Esophagus squamous epithelium (tissue), 4 donors: ENCODE results near the gene NSMF.

Experiments used
- POLR2A ChIP-seq, 4 donors: fragments of 450-650 bp; IDR thresholded peaks; one replicate each; pipeline ENCODE4 v1.6.1; 2017; ENCODE audit warnings: antibody characterized with exemption in 4 of 4, mild to moderate bottlenecking in 4 of 4, moderate library complexity in 3 of 4
- TF ChIP-seq, protein P1 (sequence below), 6 experiments: fragments of 450-650 bp in 4 of 6; fragments of 200-600 bp in 2 of 6; sonication (generic) in 2 of 6; IDR thresholded peaks; one replicate each; pipeline ENCODE4 v1.5.1; 2016 to 2019; ENCODE audit warnings: antibody characterized with exemption in 6 of 6, mild to moderate bottlenecking in 4 of 6, moderate library complexity in 4 of 6

DNA sequence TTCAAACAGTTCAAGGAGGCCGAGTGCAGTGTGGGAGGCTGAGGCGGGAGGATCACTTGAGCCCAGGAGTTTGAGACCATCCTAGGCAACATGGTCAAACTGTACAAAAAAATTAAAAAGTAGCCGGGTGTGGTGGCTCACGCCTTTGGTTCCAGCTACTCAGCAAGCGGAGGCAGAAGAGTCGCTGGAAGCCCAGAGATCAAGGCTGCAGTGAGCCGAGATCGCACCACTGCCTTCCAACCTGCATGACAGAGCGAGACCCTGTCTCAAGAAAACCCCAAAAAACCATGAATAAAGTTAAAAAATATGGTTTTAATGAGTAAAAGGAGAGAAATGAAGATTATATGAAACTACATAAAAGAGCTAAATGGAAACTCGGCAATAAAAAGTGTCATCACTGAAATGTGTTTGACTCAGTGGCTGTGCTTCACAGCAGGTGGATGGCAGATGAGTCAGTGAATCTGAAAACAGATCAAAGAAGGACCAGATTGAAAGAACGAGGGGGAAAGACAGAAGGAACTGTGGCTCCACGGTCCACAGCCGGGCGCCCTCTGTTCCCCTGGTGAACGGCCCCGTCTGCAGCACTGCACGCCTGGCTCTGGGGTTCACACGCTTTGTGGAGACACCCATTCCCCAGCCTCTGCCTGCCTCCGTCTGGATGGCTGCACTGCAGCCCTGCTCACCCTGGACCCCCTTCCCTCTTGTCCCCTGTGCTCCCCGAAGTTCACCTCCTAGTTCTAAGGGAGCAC lies 61.3 kb downstream of the NSMF start:
- TF ChIP-seq POLR2A (IDR thresholded peaks at IDR 0.05), result no peak
- TF ChIP-seq, protein P1, sequence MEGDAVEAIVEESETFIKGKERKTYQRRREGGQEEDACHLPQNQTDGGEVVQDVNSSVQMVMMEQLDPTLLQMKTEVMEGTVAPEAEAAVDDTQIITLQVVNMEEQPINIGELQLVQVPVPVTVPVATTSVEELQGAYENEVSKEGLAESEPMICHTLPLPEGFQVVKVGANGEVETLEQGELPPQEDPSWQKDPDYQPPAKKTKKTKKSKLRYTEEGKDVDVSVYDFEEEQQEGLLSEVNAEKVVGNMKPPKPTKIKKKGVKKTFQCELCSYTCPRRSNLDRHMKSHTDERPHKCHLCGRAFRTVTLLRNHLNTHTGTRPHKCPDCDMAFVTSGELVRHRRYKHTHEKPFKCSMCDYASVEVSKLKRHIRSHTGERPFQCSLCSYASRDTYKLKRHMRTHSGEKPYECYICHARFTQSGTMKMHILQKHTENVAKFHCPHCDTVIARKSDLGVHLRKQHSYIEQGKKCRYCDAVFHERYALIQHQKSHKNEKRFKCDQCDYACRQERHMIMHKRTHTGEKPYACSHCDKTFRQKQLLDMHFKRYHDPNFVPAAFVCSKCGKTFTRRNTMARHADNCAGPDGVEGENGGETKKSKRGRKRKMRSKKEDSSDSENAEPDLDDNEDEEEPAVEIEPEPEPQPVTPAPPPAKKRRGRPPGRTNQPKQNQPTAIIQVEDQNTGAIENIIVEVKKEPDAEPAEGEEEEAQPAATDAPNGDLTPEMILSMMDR (IDR thresholded peaks at IDR 0.05), result no peak
